Naive B cell (primary cell): Measurements from ENCODE around the gene PCDHGB4. TPM values are rescaled to one million over a fixed set of nuclear protein-coding genes. Genes with fewer than 3 reads are reported as not detected.
"Not testable (repeated sequence)": the region's sequence is repeated elsewhere in the genome, so short reads cannot be mapped to it uniquely, and the experiment has no call there.

ENCODE experiments used
- ATAC-seq, 2 donors: fragments of 150-1000 bp; cut with Tn5 transposase; 2 replicates each; pipeline ENCODE4 v1.10.0; 2021; ENCODE audit warnings: low read depth in 2 of 2, mild to moderate bottlenecking in 2 of 2, moderate library complexity in 2 of 2
- DNase-seq: peaks from one replicate; pipeline ENCODE4 v3.0.0; 2022
- H3K27ac Mint-ChIP-seq, 6 donors: one replicate each; pipeline ENCODE4 v1.8.0; 2020 to 2022; ENCODE audit warnings: mild to moderate bottlenecking in 6 of 6, mixed read lengths in 6 of 6, moderate library complexity in 5 of 6, inconsistent platforms in 2 of 6
- H3K27me3 Mint-ChIP-seq, 3 donors: one replicate each; pipeline ENCODE4 v1.8.0; 2021 to 2022; ENCODE audit warnings: mixed read lengths in 3 of 3, mild to moderate bottlenecking in 1 of 3
- H3K36me3 Mint-ChIP-seq, 2 donors: one replicate each; pipeline ENCODE4 v1.8.0; 2020 to 2022; ENCODE audit warnings: mixed read lengths in 2 of 2, inconsistent platforms in 1 of 2, mild to moderate bottlenecking in 1 of 2
- H3K4me1 Mint-ChIP-seq, 3 donors: one replicate each; pipeline ENCODE4 v1.8.0; 2020 to 2022; ENCODE audit warnings: mixed read lengths in 3 of 3, inconsistent platforms in 1 of 3, mild to moderate bottlenecking in 1 of 3, moderate library complexity in 1 of 3
- H3K4me3 Mint-ChIP-seq, 8 donors: one replicate each; pipeline ENCODE4 v1.8.0; 2020 to 2022; ENCODE audit warnings: mild to moderate bottlenecking in 8 of 8, mixed read lengths in 8 of 8, moderate library complexity in 8 of 8, inconsistent platforms in 2 of 8
- H3K9me3 Mint-ChIP-seq, 7 donors: one replicate each; pipeline ENCODE4 v1.8.0; 2020 to 2022; ENCODE audit warnings: mixed read lengths in 7 of 7, mild to moderate bottlenecking in 5 of 7, inconsistent platforms in 2 of 7, moderate library complexity in 1 of 7
- polyA plus RNA-seq, 6 donors: library from polyadenylated mRNA; unstranded; fragments of 300-500 nt; fragmentation: Illumina TruSeq; gene quantifications; one replicate each; pipeline ENCODE4 v1.2.3, GENCODE V29; 2021; ENCODE audit warnings: low read depth in 6 of 6

PCDHGB4 gene
- polyA plus RNA-seq: under 1 TPM in 1 of 6 donors, not detected in 5; 0.15 TPM

DNA sequence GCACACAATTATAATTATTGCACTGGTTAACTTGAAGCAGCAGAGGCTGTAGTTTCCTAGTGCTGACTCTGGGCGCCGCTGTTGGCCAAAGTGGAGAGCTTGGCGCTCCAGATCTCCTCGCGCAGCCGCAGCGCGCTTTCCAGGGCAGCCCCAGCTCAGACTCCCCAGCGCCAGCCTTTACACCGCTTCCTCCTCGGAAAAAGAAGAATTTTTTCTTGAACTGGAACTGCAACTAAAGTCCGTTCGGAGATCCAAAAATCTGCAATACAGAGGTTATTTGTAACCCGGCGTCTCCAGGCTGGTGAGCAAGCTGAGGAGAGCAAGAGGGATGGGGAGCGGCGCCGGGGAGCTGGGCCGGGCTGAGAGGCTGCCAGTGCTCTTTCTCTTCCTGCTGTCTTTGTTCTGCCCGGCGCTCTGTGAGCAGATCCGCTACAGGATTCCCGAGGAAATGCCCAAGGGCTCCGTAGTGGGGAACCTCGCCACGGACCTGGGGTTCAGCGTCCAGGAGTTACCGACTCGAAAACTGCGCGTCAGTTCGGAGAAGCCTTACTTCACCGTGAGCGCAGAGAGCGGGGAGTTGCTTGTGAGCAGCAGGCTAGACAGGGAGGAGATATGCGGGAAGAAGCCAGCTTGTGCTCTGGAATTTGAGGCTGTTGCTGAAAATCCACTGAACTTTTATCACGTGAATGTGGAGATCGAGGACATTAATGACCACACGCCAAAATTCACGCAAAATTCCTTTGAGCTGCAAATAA, at the start of gene PCDHGB4:
PCDHGB4 (plus strand) TSS at position 142 of the 755 bp plus-strand sequence; CDS start at position 329, 187 bp downstream.
- not testable (repeated sequence) for H3K4me1 Mint-ChIP-seq

GRCh38 chr5:141338538-141339306, 48.8 kb upstream of the PCDHGB4 start, which contains the start of gene PCDHGA2:
Gene PCDHGA2 (plus strand): TSS chr5:141338760.
- DNase-seq (no peak), ATAC-seq (no peak)
- Mint-ChIP-seq H3K4me3 (peak within 1 kb of the TSS in 2 of 8 donors; percentile 8 to 65), H3K27me3 (peaks cover 76 to 92% (median 87%) of the 10 kb centered on the region in 3 donors), H3K27ac (peak within 1 kb of the TSS in 1 of 6 donors; percentile 69), H3K36me3 (peaks cover 9 to 31% of the 10 kb centered on the region in 2 donors), H3K9me3 (peaks cover 19 to 92% (median 70%) of the 10 kb centered on the region in 7 donors), H3K4me1 (peaks cover 0 to 3% (median 0%) of the 10 kb centered on the region in 3 donors)

More for the DNA sequence above, at the start of gene PCDHGB4:
- peak within 1 kb of the TSS in 7 of 8 donors; percentile 29 to 77 (median 51) for H3K4me3 Mint-ChIP-seq
- H3K27me3 Mint-ChIP-seq: peaks cover 65 to 79% (median 79%) of the 10 kb centered on the region in 3 donors
- ATAC-seq, H3K27ac Mint-ChIP-seq, DNase-seq: not testable (repeated sequence)
- peaks cover 20 to 27% of the 10 kb centered on the region in 2 donors for H3K36me3 Mint-ChIP-seq
- peaks cover 4 to 82% (median 43%) of the 10 kb centered on the region in 7 donors for H3K9me3 Mint-ChIP-seq

DNA sequence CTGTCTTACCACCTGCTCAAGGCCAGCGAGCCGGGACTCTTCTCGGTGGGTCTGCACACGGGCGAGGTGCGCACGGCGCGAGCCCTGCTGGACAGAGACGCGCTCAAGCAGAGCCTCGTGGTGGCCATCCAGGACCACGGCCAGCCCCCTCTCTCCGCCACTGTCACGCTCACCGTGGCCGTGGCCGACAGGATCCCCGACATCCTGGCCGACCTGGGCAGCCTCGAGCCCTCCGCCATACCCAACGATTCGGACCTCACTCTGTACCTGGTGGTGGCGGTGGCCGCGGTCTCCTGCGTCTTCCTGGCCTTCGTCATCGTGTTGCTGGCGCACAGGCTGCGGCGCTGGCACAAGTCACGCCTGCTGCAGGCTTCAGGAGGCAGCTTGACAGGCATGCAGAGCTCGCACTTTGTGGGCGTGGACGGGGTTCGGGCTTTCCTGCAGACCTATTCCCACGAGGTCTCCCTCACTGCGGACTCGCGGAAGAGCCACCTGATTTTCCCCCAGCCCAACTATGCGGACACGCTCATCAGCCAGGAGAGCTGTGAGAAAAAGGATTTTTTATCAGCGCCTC, 46.6 kb upstream of the PCDHGB4 start:
- H3K4me1 Mint-ChIP-seq, ATAC-seq, H3K4me3 Mint-ChIP-seq, H3K27ac Mint-ChIP-seq, DNase-seq: not testable (repeated sequence)
- H3K36me3 Mint-ChIP-seq: peaks cover 15 to 28% of the 10 kb centered on the region in 2 donors
- H3K27me3 Mint-ChIP-seq: peaks cover 67 to 89% (median 87%) of the 10 kb centered on the region in 3 donors
- peaks cover 20 to 89% (median 65%) of the 10 kb centered on the region in 7 donors for H3K9me3 Mint-ChIP-seq

DNA sequence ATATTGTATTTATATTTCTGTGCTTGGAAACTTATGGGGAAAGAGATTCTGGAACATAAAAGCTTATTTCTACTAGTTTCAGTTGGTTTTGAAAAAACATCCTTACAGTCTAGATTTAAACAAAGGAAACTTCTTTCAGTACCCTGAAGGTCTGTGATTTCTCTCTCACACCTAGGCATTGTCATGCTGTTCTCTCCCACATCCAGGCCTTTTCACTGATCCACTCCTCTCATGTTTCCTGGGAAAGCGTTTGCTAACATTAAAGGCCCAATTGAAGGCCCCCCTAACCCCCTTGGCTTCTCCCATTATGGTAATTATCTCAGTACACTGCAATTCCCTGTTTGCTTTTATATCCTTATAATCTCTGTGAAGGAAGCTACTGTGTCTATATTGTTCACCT, 44.7 kb upstream of the PCDHGB4 start:
- Mint-ChIP-seq H3K27ac (no peak overlapping the region), H3K36me3 (peaks cover 14 to 38% of the 10 kb centered on the region in 2 donors), H3K9me3 (peaks cover 23 to 84% (median 54%) of the 10 kb centered on the region in 7 donors), H3K4me1 (peaks cover 0 to 4% (median 0%) of the 10 kb centered on the region in 3 donors), H3K4me3 (no peak overlapping the region), H3K27me3 (peaks cover 58 to 87% (median 84%) of the 10 kb centered on the region in 3 donors)
- DNase-seq (no peak), ATAC-seq (no peak)

DNA sequence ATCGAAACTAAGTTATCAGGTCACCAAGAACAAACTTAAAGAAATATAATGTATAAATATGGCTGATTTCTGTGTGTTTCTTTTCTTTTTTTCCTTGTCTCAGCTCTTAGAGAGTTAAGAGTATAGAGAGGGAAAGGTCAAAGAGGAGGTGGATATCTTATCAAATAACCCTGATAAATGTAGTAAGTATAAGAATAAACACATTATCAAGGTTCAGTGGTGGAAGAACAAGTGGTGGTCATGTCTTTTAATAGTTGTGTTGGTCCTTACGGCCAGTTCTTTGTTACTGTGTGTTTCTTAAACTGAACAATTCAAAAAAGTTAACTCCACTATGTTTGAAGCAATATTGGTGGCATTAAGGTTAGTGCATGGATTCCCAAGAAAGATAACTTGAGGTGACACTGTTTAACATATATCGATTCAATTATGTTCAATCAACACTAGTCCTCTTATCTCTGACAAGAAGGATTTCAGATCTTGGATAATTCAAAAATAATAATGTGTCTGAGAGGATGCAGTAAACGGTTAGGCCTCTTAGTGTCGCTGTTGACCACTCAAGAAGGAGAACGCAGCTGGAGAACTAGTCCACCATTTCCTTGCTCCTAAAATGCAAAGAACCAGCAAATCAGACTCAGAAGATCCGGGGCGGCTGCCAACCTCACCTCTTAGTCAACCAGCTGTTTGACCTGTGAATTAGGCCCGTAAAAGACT, 44.1 kb upstream of the PCDHGB4 start, which contains the start of gene PCDHGA3:
PCDHGA3 (plus strand) TSS at position 588 of the 711 bp plus-strand sequence. CDS start 205 bp downstream, outside the sequence.
- no peak for ATAC-seq
- Mint-ChIP-seq H3K27me3 (peaks cover 57 to 84% (median 84%) of the 10 kb centered on the region in 3 donors), H3K4me3 (peak within 1 kb of the TSS in 5 of 8 donors; percentile 22 to 56 (median 37)), H3K9me3 (peaks cover 19 to 84% (median 48%) of the 10 kb centered on the region in 7 donors), H3K36me3 (peaks cover 8 to 33% of the 10 kb centered on the region in 2 donors), H3K27ac (peak within 1 kb of the TSS in 1 of 6 donors; percentile 59), H3K4me1 (peaks cover 0 to 4% (median 0%) of the 10 kb centered on the region in 3 donors)
- no peak for DNase-seq

DNA sequence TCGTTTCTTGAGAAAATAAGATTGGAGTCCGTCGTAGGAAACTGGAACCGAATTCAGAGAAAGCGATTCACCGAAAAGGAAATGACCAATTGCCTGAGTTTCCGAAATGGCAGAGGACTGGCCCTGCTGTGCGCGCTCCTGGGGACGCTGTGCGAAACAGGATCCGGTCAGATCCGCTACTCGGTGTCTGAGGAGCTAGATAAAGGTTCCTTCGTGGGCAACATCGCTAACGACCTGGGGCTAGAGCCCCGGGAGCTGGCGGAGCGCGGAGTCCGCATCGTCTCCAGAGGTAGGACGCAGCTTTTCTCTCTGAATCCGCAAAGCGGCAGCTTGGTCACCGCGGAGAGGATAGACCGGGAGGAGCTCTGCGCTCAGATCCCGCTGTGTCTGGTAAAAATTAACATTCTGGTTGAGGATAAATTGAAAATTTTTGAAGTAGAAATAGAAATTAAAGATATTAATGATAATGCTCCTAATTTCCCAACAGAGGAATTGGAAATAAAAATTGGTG, 43.5 kb upstream of the PCDHGB4 start:
- ATAC-seq (no peak), DNase-seq (no peak)
- peaks cover 0 to 4% (median 0%) of the 10 kb centered on the region in 3 donors for H3K4me1 Mint-ChIP-seq
- H3K27me3 Mint-ChIP-seq: peaks cover 58 to 84% (median 84%) of the 10 kb centered on the region in 3 donors
- peak overlapping the region in 5 of 8 donors; percentile 22 to 56 (median 37) for H3K4me3 Mint-ChIP-seq
- H3K9me3 Mint-ChIP-seq: peaks cover 19 to 84% (median 47%) of the 10 kb centered on the region in 7 donors
- H3K36me3 Mint-ChIP-seq: peaks cover 5 to 27% of the 10 kb centered on the region in 2 donors
- no peak overlapping the region for H3K27ac Mint-ChIP-seq

GRCh38 chr5:141345327-141345726, 42.2 kb upstream of the PCDHGB4 start:
- peaks cover 60 to 89% (median 82%) of the 10 kb centered on the region in 3 donors for H3K27me3 Mint-ChIP-seq
- peak overlapping the region in 1 of 8 donors; percentile 44 for H3K4me3 Mint-ChIP-seq
- H3K4me1 Mint-ChIP-seq: peaks cover 0 to 6% (median 4%) of the 10 kb centered on the region in 3 donors
- ATAC-seq: no peak
- H3K36me3 Mint-ChIP-seq: peaks cover 8 to 27% of the 10 kb centered on the region in 2 donors
- peaks cover 20 to 84% (median 47%) of the 10 kb centered on the region in 7 donors for H3K9me3 Mint-ChIP-seq
- DNase-seq: no peak
- no peak overlapping the region for H3K27ac Mint-ChIP-seq

GRCh38 chr5:141346017-141346416, 41.5 kb upstream of the PCDHGB4 start:
- Mint-ChIP-seq H3K27me3 (peaks cover 66 to 90% (median 82%) of the 10 kb centered on the region in 3 donors), H3K27ac (peak overlapping the region in 1 of 6 donors; percentile 62)
- not testable (repeated sequence) for H3K4me3 Mint-ChIP-seq

GRCh38 chr5:141349917-141350619, 37.4 kb upstream of the PCDHGB4 start, which contains the start of gene PCDHGB1:
Gene PCDHGB1 (plus strand): TSS chr5:141350099. CDS start chr5:141350261, 162 bp downstream.
- peaks cover 0 to 6% (median 0%) of the 10 kb centered on the region in 3 donors for H3K4me1 Mint-ChIP-seq
- ATAC-seq: peak in 1 of 2 donors; percentile 28
- H3K27me3 Mint-ChIP-seq: peaks cover 55 to 87% (median 73%) of the 10 kb centered on the region in 3 donors
- peaks cover 18 to 79% (median 36%) of the 10 kb centered on the region in 7 donors for H3K9me3 Mint-ChIP-seq
- H3K36me3 Mint-ChIP-seq: peaks cover 10 to 37% of the 10 kb centered on the region in 2 donors
- H3K27ac Mint-ChIP-seq: peak within 1 kb of the TSS in 2 of 6 donors; percentile 90 to 94
- DNase-seq: no peak
- H3K4me3 Mint-ChIP-seq: peak within 1 kb of the TSS in 5 of 8 donors; percentile 7 to 75 (median 65)

More at GRCh38 chr5:141346017-141346416, 41.5 kb upstream of the PCDHGB4 start:
- DNase-seq, H3K4me1 Mint-ChIP-seq, ATAC-seq: not testable (repeated sequence)
- Mint-ChIP-seq H3K9me3 (peaks cover 19 to 87% (median 43%) of the 10 kb centered on the region in 7 donors), H3K36me3 (peaks cover 11 to 27% of the 10 kb centered on the region in 2 donors)

GRCh38 chr5:141351591-141351990, 35.9 kb upstream of the PCDHGB4 start:
- peaks cover 57 to 87% (median 79%) of the 10 kb centered on the region in 3 donors for H3K27me3 Mint-ChIP-seq
- H3K36me3 Mint-ChIP-seq: peaks cover 5 to 39% of the 10 kb centered on the region in 2 donors
- no peak overlapping the region for H3K27ac Mint-ChIP-seq
- DNase-seq (no peak), ATAC-seq (no peak)
- peaks cover 16 to 83% (median 38%) of the 10 kb centered on the region in 7 donors for H3K9me3 Mint-ChIP-seq
- no peak overlapping the region for H3K4me3 Mint-ChIP-seq
- peaks cover 0 to 6% (median 0%) of the 10 kb centered on the region in 3 donors for H3K4me1 Mint-ChIP-seq

DNA sequence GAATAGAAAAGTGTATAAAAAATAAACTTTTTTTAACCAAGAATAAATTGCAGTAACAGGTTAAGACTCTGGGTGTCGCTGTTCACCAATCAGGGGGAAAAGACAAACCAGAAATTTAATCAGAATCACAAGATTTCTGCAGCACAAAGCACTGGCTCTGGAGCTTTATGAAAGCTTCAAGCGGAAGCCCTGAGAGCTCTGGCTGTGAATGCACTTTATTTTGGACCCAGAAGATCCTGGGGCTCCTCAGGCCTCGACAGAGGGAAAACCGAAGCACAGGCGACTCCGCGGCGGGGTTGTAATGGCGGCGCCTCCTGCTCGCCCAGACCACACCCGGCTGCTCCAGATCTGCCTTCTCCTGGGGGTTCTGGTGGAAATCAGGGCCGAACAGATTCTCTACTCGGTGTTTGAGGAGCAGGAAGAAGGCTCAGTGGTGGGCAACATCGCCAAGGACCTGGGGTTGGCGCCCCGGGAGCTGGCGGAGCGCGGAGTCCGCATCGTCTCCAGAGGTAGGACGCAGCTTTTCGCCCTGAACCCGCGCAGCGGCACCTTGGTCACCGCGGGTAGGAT, 32.5 kb upstream of the PCDHGB4 start, which contains the start of gene PCDHGA4:
PCDHGA4 (plus strand) TSS at position 122 of the 570 bp plus-strand sequence; CDS start at position 209, 87 bp downstream.
- peaks cover 0 to 3% (median 3%) of the 10 kb centered on the region in 3 donors for H3K4me1 Mint-ChIP-seq
- H3K4me3 Mint-ChIP-seq: peak within 1 kb of the TSS in 5 of 8 donors; percentile 12 to 81 (median 28)
- ATAC-seq: no peak
- H3K9me3 Mint-ChIP-seq: peaks cover 19 to 70% (median 41%) of the 10 kb centered on the region in 7 donors
- peaks cover 60 to 90% (median 78%) of the 10 kb centered on the region in 3 donors for H3K27me3 Mint-ChIP-seq
- no peak for DNase-seq
- peaks cover 9 to 49% of the 10 kb centered on the region in 2 donors for H3K36me3 Mint-ChIP-seq
- no peak within 1 kb of the TSS for H3K27ac Mint-ChIP-seq
